ENCODE results near the gene TNNI2. TPM values are rescaled to one million over a fixed set of nuclear protein-coding genes. Genes with fewer than 3 reads are reported as not detected.

TNNI2 gene
- total and polyA plus RNA-seq, 2 donors (not counting 3 experiments of a cell fraction or from before 2014, with no cell fraction given) = not detected

- no peaks in the 10 kb centered on the region for H3K36me3 ChIP-seq (ENCODE audit: control insufficient read depth in 2 of 2, extremely low read depth in 1 of 2, insufficient read depth in 2 of 2, low read length in 2 of 2)
- no peak overlapping the region for H3K27ac ChIP-seq (ENCODE audit: insufficient read depth, low read depth, low read length)
- ChIA-PET POLR2A (no interaction called here), CTCF (interaction anchor here (1.2 kb wide), 1 partner anchor 121 kb away, joined by 4 read pairs; no protein-coding TSS in a partner anchor)
- DNase-seq (ENCODE audit: low read depth, low spot score) (no peak), FAIRE-seq (no peak)
- no peaks in the 10 kb centered on the region for H3K4me1 ChIP-seq (ENCODE audit: control insufficient read depth, extremely low read depth, insufficient read depth, low read length)
- no peak overlapping the region for H3K4me2 ChIP-seq (ENCODE audit: insufficient read depth, low read length)
- peaks cover 0 to 3% of the 10 kb centered on the region in 2 experiments for H3K27me3 ChIP-seq (ENCODE audit: control insufficient read depth in 2 of 2, insufficient read depth in 2 of 2, low read length in 2 of 2)
- no peaks in the 10 kb centered on the region for H3K9me3 ChIP-seq (replicated peaks; ENCODE audit: control insufficient read depth, insufficient read depth, low read length)
- H3K9ac ChIP-seq (replicated peaks; ENCODE audit: extremely low read depth, insufficient read depth, low read length) = no peak overlapping the region
- dilution Hi-C loops (cut with MboI; ENCODE audit: extremely low pct_ligation_motif_present, low sequenced_read_pairs) (no loop called here), intact Hi-C loops (cut with micrococcal nuclease) (no loop called here)
- no peaks in the 10 kb centered on the region for H4K20me1 ChIP-seq (replicated peaks; ENCODE audit: control insufficient read depth, extremely low read depth, insufficient read depth, low read length)
- H3K79me2 ChIP-seq (ENCODE audit: control insufficient read depth, insufficient read depth, low read length) = no peaks in the 10 kb centered on the region
- TF ChIP-seq JUN (IDR thresholded peaks at IDR 0.05; ENCODE audit: borderline replicate concordance, insufficient read depth, insufficient read length, low read depth) = no peak
- no peaks in the 10 kb centered on the region for H3K9me1 ChIP-seq (replicated peaks; ENCODE audit: control insufficient read depth, extremely low read depth, insufficient read depth, low read length)
- no peak overlapping the region for H3K4me3 ChIP-seq (replicated peaks in 1 of 3; ENCODE audit: insufficient read depth in 1 of 3, low read depth in 1 of 3, low read length in 3 of 3)
- BruUV-seq (replicated peaks) = no TSS peak
- H2AFZ ChIP-seq (ENCODE audit: low read depth, low read length) = no peak overlapping the region
Observed at GRCh38 chr11:1814691-1815090, 24.1 kb upstream of the TNNI2 start.

- Histone ChIP-seq H3K4me3 (replicated peaks in 1 of 3; ENCODE audit: insufficient read depth in 1 of 3, low read depth in 1 of 3, low read length in 3 of 3) (no peak overlapping the region), H3K9ac (replicated peaks; ENCODE audit: extremely low read depth, insufficient read depth, low read length) (no peak overlapping the region), H3K79me2 (ENCODE audit: control insufficient read depth, insufficient read depth, low read length) (no peaks in the 10 kb centered on the region), H4K20me1 (replicated peaks; ENCODE audit: control insufficient read depth, extremely low read depth, insufficient read depth, low read length) (no peaks in the 10 kb centered on the region), H3K27ac (ENCODE audit: insufficient read depth, low read depth, low read length) (no peak overlapping the region), H3K9me3 (replicated peaks; ENCODE audit: control insufficient read depth, insufficient read depth, low read length) (no peaks in the 10 kb centered on the region), H3K27me3 (ENCODE audit: control insufficient read depth in 2 of 2, insufficient read depth in 2 of 2, low read length in 2 of 2) (peaks cover 0 to 3% of the 10 kb centered on the region in 2 experiments), H3K36me3 (ENCODE audit: control insufficient read depth in 2 of 2, extremely low read depth in 1 of 2, insufficient read depth in 2 of 2, low read length in 2 of 2) (no peaks in the 10 kb centered on the region), H3K4me2 (ENCODE audit: insufficient read depth, low read length) (no peak overlapping the region), H2AFZ (ENCODE audit: low read depth, low read length) (no peak overlapping the region), H3K9me1 (replicated peaks; ENCODE audit: control insufficient read depth, extremely low read depth, insufficient read depth, low read length) (no peaks in the 10 kb centered on the region), H3K4me1 (ENCODE audit: control insufficient read depth, extremely low read depth, insufficient read depth, low read length) (no peaks in the 10 kb centered on the region)
- POLR2A ChIA-PET = no interaction called here
- no TSS peak for BruUV-seq (replicated peaks)
- DNase-seq (ENCODE audit: low read depth, low spot score) (no peak), FAIRE-seq (no peak)
- intact Hi-C loops (cut with micrococcal nuclease) = no loop called here
- dilution Hi-C loops (cut with MboI; ENCODE audit: extremely low pct_ligation_motif_present, low sequenced_read_pairs) = no loop called here
- TF ChIP-seq CTCF (IDR thresholded peaks at IDR 0.05; ENCODE audit: extremely low read depth in 1 of 2, insufficient read depth in 1 of 2, low read depth in 1 of 2, low read length in 2 of 2) = no peak
- TF ChIP-seq JUN (IDR thresholded peaks at IDR 0.05; ENCODE audit: borderline replicate concordance, insufficient read depth, insufficient read length, low read depth) = no peak
- TF ChIP-seq POLR2A (IDR thresholded peaks at IDR 0.05; ENCODE audit: low read depth, low read length) = no peak
- TF ChIP-seq MYC (IDR thresholded peaks at IDR 0.05; ENCODE audit: low read depth, low read length) = no peak
- TF ChIP-seq GATA2 (IDR thresholded peaks at IDR 0.05; ENCODE audit: insufficient read depth, insufficient read length, low read depth, low read length) = no peak
- no peak for TF ChIP-seq POLR2AphosphoS5 (IDR thresholded peaks at IDR 0.05; ENCODE audit: insufficient read depth, low read depth, low read length)
- TF ChIP-seq EZH2 (IDR thresholded peaks at IDR 0.05; ENCODE audit: borderline replicate concordance, low read depth, low read length, severe bottlenecking) = no peak
- no peak for TF ChIP-seq FOS (IDR thresholded peaks at IDR 0.05; ENCODE audit: borderline replicate concordance, insufficient read depth, low read length)
- TF ChIP-seq MAX (IDR thresholded peaks at IDR 0.05; ENCODE audit: insufficient read depth, insufficient read length) = no peak
- CTCF ChIA-PET = interaction anchor here (1.2 kb wide), 1 partner anchor 121 kb away, joined by 4 read pairs; no protein-coding TSS in a partner anchor
Observed at GRCh38 chr11:1815311-1815710, 23.5 kb upstream of the TNNI2 start.
